Stimulated activated CD8-positive, alpha-beta memory T cell treated with anti-CD3 and anti-CD28 coated beads, Interleukin-4, amount 100 ng/mL, for 24 hours (primary cell): ENCODE data around the gene HOXC12.

Experiments
- DNase-seq: peaks from one replicate; pipeline ENCODE4 v3.0.0-alpha.2; 2020; ENCODE audit warnings: low read depth

Gene HOXC12

DNA sequence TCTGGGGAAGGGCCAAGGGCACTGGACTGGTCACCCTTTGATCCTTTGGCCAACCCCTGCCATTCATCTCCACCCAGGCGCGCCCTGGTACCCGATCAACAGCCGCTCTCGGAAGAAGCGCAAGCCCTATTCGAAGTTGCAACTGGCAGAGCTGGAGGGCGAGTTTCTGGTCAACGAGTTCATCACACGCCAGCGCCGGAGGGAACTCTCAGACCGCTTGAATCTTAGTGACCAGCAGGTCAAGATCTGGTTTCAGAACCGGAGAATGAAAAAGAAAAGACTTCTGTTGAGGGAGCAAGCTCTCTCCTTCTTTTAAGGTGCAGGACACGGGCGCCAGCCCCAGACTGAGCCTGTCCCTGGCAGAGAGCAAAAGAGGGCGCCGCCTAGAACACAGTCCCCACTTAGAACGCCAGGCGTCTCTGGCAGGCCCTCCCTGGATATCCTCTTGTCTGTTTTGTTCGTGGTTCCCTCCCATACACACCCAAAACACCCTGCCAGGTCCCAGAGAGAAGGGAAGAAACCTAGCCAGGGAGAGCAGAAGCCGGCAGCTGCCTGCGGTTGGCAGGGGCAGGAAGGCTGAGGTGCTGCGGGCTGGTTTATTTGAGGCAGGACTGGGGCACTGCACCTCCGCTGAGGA lies 1.7 kb downstream of the HOXC12 start:
- DNase-seq: no peak

DNA sequence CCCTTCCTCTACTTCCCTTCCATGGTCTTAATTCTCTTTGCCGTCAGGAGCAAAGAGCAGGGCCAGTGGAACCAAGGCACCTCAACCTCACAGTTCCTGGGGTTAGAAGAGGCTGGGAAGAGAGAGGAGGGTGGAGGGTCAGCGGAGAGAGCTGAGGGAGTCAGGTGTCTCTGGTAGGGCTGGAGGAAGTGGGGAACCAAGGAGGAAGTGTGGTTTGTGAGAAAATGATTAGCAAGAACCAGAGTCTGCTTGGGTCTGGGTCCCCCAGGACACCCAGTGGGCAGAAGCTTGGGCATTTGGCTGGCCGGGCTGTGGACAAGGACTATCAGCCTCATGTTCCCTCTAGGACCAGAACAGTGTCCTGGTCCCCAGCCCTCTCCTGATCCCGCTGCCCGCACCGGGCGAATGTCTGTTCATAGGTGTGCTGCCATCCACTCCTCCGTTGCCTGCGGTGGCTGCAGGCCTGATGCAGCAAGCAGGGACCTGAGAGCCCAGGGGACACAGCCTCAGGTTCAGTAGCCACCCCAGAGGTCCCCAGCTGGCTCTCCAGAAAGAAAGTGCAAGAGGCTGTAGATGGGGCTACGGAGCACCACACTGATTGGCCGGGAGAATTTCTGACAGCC lies 2.3 kb downstream of the HOXC12 start:
- no peak for DNase-seq

DNA sequence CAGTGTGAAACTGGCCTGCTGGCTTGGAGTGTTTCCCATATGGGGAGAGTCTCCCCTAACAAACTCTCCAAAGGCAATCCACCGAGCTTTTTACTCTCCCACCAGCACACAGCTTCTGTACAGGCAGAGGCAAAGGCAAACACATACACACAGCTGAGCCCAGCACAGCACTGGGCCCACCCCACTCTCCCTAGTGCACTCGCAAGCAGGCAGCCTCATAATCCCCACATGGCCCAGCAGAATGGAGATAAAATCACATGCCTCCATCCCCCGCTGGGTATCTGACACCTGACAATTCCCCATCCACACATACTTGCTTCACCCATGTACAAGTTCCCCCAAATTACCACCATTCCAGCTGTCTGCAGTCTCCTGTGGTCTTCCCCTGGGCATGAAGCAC lies 3.4 kb downstream of the HOXC12 start:
- no peak for DNase-seq

DNA sequence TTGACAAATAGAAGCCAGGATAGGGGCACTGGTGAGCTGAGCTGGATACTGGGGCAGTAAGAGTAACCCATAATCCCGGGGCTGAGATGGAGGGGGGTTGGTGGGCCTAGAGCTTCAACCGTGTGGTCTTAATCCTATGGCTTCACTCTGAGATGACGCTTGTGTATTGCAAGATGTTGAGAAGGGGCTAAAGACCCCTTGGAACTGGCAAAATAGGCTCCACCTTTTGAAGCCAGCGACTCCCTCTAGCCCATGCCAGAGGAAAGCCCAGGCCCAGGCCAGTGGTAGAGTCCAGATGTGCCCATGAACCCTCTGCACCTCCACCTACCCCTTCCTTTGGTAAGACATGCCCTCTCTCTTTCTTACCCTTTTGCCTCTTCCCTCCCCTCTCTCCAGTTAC lies 4.6 kb downstream of the HOXC12 start:
- DNase-seq: no peak

DNA sequence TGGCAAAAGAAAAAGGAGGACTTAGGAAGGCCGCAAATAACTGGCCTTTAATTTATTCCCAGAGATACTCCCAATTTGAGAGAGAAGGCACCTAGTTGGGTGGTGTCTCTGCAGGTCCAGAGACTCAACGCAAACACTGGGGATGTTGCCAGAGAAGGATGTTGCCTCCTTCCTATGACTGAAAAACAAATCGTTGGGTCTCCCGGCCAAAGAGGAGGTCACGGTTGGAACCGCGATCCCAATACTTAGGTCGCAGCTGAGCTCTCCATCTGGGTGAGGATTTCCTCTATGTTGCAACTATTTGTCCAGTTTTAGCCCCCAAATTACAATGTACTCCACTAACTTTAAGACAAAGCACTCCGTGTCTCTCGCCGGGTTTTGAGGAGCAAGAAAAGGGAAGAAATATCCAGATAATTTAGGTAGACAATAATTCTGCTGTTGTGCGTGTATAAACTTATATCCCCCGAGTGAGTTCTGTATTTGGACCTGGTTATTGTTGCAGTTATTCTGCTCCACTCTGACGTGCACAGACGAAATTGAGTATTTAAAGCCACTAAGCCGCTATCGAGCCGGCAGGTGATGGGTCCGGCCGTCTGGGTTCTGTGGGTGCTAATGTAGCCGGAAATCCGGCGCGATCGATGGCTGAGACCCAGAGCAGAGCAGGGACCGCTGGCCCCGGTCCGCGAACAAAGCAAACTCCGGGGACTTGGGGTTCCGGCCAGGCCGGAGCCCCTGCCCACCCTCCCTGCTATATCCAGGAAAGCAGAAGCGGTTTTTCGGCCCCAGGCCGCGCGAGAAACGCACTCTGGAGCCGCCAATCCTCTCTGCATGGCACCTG lies 5.7 kb downstream of the HOXC12 start:
- no peak for DNase-seq

DNA sequence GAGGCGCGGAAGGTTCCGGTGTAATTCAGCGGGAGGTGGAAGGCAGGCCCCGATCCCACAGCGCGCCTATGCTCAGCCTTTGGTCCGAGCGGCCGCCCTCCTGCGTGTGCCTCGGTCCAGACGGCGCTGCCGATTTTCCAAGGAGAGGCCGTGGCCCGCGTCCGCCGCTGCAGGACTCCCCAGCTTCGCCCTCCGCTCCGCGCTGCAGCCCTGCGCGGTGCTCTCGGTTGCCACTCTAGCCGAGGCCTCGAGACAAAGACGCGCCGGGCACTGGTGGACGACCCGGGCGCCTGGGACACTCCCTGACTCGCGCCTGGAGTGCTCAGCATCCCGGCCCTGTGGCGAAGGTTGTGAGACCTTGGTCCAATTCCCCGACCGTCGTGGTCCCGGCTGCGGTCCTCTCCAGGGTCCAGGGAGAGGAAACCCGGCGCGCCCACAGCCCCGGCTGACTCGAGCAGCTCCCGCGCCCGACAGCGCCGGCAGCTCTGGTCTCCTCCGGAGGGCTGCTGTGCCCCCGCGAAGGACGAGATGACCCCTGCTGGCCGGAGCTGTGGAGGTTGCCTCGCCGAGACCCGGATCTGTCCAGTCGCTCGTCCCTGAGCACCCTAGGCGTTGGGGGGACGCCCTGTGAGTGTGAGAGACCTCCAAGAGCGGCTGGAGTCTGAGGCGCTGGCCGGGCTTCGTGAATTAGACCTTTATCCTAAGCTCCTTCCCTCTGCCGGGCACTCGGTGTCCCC lies 6.5 kb downstream of the HOXC12 start:
- no peak for DNase-seq

DNA sequence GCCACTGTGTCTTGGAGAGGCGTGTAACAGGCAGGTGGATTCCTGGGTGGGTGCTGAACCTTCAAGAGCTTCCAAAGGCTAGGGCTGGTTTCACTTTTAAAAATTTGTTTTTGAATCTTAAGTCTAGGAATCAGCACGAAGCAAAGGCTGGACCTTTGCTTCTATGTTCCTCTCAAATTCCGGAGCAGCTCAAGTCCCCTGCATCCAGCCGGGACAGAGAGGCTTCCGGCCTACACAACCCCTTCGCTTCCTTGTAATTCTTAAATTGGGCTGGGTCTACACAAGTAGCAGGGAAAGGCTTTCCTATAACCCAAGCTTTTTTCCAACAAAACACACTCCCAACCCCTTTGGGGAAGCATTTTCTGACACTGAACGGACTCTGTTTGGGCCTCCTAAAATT lies 8.3 kb downstream of the HOXC12 start:
- no peak for DNase-seq

DNA sequence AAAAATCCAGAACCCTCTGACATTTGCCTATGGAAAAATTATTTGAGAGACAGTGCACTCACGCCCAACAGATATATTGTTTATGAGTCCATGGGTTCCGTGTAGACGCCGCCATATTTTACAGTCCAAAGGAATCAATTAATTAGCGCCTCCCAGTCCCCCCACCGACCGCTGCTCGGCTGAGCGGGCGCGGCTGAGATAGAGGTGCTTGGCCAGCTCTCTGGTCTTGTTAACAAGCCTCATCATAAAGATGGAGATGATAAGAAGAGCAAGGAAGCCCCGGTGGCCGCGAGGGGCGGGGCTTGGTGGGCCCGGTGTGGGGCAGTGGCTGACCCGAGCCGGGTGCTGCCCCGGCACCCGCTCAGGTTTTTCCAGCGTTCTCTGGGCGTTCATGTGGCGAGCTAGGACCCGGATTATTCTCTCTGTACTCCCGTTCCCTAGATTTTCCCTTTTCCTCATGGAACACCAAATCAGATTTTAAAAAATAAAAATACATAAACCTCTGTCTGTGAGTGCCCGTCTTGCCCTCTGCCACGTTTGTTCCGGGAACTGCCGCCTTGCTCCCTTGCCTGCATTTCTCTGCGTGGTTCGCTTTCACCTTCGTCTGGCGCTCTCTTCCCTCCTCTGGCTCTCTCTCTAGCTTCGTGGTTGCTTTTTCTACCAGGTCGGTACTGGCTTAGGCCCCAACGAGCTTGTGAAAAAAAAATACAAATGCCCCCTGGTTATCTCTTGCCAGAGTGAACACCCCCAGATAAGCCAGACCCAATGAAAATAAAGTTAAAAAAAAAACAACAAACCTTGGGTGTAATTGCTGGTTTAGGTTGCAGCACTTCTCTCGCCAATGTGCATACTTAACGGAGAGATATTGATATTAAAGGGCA lies 9.0 kb downstream of the HOXC12 start:
- no peak for DNase-seq

DNA sequence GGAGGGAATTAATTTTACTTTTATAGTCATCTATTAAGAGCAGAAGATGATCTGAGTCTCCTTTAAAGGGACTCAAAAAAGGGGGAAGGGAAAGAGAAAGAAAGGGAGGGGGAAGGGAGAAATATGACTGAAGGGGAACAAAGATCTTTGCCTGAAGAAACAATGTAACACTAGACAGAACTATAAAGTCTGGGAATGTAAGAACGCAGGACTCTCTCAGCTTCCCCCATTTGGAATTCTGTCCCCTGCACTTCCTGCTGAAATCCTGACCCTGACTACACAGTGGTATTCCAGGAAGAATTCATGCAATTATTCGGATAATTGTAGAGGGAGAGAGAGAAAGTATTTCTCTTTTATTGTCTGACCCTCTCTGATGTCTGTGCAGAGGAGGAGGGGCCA lies 9.6 kb downstream of the HOXC12 start:
- DNase-seq: no peak

DNA sequence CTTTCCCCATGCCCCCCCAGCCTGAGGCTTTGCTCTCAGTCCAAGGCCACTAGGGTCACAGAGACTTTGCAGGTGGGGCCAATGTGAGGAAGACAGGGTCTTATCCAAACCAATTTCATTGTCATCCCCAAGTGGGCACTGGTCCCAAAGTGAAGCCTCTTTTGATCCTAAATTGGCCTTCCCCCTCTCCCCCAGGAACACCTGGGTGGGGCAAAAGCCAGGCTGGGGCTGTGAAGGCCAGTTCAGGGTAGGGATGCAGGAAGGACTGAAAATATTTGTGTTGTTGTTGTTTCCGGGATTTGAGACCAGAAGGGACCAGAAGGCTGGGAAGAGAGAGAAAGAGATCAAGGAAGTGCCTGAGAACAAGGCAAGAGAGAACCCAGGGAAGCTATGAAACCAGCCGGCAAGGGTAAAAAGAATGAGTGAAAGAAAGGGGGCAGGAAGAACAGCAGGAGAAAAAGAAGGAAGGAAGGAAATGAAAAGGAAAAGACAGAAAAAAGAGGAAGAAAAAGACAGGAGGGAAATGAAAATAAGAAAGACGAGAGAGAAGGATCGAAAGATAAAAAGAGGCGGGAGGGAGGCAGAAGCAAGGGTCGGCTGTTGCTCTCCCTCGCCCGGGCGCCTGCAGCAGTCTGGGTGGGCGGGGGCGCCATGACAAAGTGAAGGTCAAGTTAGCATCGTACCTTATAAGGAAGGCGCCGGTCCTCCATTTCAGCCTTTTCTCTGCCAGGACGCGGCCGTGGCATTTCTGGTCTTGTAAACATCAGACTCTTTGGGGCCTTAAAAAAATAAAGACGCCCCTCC lies 10.8 kb downstream of the HOXC12 start:
- DNase-seq: no peak

DNA sequence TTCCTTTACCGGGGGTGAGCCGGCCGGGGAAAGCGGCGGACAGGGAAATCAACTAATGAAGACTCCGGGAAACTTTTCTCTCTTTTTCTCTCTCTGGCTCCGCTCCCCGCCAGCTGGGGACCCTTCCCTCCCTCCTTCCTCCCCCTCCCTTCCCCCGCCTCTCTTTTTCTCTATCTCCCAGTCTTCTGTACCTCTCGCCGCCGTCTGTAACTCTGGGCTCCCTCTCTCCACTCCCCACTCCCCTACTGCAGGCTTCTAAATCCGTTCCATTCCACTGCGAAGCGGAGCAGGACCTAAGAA lies 11.3 kb downstream of the HOXC12 start:
- no peak for DNase-seq

DNA sequence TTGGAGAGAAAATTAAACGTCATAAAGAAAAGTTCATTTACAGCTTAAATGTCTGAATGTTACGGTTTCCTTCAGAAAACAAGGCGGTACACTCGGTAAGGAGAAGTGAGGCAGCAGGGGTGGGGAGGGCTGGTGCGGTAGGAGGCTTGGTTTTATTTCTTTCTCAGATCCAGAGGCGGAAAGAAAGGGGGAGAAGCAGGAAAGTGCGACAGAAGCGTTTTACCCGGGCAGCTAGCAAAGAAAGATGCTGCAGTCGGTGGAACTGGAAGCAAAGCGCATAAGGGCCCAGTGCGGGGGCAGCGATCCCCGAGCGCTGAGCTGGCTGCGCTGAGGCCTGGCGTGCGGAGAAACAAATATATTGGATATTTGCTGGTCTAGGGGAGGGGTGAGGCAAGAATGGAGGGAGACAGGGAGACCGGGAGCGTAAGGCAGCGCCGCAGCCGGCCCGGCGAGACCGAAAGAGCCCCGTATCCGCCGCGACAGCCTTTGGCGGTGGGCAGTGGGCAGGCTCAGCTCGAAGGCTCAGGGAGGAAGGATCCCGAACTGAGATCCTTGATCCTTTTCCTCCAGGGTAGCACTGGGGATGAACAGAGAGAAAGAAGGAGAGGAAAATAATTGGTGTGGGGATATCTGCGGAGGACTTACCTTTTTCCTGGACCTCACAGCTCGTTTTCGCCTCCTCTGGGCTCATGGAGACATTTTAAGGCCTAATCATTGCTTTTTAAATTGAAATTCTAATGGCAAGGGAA lies 11.9 kb downstream of the HOXC12 start:
- no peak for DNase-seq

DNA sequence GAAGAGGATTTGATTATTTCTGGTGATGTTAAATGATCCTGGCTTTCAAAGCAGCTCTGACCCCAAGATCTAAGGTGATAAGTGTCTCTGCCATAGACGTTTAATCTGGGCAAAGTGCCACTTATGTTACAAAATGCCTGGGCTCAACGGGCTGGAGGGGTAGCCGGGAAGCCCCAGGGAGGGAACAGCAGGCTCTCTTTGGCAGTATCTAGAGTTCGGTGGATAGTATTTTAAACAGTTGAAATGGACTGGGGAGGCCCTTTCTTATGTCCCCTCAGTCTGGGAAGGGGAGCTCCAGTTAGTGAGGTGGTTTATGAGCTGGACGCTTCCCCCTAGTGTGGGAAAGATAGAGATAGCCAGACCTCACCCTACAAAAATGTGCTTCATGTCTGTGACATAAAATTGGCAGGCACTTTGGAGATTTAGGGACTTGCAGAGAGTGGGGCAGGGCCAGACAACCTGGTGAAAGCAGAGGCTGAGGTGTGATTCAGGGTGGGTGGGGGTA lies 12.8 kb downstream of the HOXC12 start:
- no peak for DNase-seq

DNA sequence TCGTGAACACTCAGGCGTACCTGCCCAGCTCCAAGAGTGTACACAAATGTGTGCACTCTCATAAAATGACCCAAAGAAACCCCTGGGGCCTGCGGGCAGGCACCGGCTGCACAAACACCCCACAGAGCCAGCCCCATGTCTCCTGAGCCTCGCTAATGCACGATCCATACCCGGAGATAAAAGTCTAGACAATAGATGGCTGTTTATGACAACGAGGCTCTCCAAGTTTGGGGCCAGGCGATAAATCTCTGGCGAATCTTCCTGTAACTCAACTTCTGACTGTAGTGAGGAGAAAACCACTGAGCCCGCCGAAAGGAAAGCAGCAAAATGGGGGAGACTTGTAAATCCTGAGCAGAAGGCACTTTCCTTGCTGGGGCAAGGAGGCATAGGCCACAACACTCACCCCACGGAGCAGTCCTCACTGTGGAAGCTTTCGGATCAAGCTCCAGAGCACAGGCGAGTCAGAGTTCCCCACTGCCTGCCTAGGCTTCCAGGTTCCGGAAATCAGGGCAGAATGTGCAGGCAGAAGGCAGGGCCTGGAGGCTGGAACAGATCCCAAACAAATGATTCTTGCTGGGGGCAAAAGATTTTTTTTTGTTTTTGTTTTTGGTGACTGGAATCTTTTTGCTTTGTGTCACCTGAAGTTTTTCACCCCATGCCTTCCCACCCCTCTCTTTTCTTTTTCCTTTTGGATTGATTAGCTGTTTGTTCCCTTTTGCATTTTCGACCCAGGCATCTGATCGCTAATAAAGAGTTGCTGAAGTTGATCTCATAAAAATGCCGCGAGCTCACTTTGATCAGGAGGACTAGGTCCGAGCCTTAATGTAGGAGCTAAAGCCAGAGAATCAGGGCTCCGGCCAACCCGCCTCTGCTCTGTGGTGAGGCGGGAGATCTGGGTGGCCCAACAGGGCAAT lies 13.8 kb downstream of the HOXC12 start:
- DNase-seq: no peak

DNA sequence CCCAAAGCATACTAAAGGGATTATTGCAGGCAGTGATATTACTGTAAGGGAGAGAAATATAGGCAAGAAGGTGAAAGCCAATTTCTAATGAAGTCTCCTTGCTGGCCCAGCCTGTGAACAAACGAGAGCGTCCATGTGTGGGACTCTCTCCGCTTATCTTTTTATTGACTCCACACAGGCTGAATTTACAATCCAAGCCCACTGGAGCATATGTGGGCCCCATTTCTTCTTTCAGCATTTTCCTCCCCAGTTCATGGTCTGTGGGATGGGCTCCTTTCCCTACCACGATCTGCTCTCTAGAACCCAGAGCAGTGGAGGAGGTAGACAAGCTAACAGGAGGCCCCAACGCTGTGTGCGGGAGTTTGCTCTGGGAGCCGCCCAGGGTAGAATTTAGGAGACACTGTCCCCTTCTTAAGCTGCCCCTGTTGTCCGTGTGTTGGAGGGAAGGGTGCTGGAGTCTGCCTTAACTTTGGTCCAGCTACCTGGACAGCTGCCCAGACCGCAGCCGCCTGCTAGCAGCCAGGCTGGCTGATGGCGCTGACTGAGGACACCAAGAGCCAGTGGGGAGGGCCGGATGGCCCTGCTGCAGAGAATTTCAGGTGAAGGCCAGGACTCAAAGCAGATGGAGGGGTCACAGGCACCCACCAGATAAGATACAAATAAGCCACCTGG lies 15.0 kb downstream of the HOXC12 start:
- DNase-seq: no peak

DNA sequence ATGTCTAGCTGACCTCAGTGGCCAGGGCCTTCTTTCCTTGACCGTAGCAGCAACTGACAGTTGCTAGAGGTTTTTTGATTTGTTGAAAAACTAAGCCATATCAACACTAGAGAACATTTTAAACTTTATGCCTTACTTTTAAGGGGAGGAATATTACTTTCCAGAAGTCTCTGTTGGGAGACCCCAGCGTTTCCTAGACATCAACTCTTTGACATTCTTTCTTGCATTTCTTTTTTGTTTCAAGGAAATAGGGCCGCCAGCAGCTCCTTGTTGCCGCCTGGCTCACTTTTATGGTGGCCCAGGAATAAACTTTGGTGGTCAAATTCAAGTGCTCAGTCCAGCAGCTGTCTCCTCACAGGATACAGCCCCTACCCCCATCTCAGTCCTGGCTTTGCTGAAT lies 15.7 kb downstream of the HOXC12 start:
- DNase-seq: no peak

DNA sequence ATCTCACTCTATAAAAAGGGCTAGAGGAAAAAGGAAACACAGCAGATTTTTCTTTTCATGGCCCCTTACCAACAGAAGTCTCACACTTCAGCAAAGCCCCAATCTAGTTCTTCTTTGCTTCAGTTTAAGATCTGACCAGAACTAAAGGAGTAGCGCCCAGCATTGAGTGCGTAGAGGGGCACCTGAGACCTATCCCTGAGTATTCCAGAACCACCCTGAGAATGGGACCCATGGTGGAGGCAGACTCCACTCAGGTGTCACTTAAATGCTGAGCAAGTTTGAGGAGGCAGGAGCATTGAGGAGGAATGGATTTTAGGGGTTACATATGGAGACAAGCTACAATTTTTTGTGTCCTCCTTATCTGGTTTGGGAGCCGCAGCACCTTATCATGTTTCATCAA lies 16.4 kb downstream of the HOXC12 start:
- DNase-seq: no peak

DNA sequence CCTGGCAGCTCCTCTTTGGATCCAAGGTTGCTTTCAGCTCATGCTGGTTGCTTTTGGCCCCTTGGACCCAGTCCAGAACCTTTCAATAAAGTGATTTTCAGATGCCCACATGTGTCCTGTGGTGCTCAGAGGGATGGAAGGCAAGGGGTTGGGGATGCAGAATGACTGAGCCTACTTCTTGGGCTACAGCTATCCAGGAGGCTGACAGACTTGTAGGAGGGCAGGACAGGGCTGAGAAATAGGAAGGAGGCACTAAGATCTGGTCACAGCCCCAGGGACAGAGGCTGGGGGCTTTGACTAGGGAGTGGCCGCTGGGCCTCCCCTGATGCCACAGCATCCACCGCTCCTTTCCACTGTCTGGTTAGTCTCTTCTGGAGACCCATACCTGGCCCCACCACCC lies 17.0 kb downstream of the HOXC12 start:
- no peak for DNase-seq
